Skin of body (tissue), 2 donors: Measurements from ENCODE around the gene ENTPD6. TPM values are rescaled to one million over a fixed set of nuclear protein-coding genes. Genes with fewer than 3 reads are reported as not detected.

ENCODE experiments used
- DNase-seq: peaks from one replicate; lab custom pipeline; 2025; lab: John Stamatoyannopoulos, UW
- total RNA-seq: library from RNA; depleted of rRNA; stranded (reverse); fragments of >200 nt; gene quantifications from one replicate; pipeline ENCODE4 v1.2.3, GENCODE V29; 2014

The ENTPD6 gene
- total RNA-seq, 1 donor from 2014 or later: 20.3 TPM

- DNase-seq: no peak
Measured at GRCh38 chr20:25207960-25208534, 12.5 kb downstream of the ENTPD6 start.

DNA sequence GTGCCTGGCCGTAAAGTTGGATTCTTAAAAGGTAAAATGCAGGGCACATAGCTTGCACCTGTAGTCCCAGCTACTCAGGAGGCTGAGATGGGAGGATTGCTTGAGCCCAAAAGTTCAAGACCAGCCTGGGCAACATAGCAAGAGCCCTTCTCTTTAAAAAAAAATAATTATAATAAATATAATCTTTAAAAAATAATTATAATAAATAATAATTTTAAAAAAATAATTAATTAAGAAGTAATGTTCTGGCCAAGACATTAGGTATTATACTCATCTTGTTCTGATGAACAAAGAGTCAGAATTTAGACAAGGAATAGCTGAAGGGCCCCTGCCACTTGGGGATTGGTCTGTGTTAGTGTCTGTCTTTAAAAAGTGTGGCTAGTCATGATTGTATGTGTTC, 13.9 kb downstream of the ENTPD6 start:
- DNase-seq: no peak

DNA sequence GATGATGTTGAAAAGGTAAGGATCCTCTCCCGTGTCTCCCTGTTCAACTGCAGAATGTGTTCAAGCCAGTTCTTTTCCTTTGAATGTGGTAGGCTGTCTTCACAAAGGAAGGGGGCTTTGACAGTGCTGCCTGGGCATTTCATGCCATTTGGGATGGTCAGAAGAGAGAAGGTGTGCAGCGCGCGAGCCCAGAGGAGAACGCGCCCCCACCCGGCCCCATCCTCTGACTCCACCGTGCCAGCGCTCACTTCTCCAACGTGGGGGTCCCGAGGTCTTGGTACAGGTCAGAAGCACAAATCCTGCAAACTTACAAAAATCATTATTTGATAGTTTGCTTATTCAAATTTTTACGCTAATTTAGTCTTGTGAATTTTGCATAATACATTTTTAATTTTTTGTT, 14.4 kb downstream of the ENTPD6 start:
- DNase-seq: no peak

- DNase-seq: no peak
Measured at GRCh38 chr20:25211273-25211672, 15.8 kb downstream of the ENTPD6 start.

DNA sequence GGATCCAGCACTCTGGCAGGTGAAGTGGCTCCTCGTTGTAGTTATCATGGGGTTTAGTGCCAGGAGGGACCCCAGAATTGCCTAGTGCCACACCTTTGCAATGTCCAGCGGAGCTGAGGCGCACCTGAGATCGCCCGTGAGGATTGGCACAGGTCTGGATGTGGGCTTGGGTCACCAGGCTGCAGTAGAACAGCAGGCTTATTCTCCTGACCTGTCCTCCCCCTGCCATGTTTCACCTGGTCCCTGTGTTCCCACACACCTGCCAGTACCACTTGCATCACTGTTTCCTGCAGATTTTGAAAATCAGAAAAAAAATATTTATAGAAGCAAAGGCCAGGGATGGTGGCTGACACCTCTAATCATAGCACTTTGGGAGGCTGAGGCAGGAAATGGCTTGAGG, 16.7 kb downstream of the ENTPD6 start:
- DNase-seq: no peak

DNA sequence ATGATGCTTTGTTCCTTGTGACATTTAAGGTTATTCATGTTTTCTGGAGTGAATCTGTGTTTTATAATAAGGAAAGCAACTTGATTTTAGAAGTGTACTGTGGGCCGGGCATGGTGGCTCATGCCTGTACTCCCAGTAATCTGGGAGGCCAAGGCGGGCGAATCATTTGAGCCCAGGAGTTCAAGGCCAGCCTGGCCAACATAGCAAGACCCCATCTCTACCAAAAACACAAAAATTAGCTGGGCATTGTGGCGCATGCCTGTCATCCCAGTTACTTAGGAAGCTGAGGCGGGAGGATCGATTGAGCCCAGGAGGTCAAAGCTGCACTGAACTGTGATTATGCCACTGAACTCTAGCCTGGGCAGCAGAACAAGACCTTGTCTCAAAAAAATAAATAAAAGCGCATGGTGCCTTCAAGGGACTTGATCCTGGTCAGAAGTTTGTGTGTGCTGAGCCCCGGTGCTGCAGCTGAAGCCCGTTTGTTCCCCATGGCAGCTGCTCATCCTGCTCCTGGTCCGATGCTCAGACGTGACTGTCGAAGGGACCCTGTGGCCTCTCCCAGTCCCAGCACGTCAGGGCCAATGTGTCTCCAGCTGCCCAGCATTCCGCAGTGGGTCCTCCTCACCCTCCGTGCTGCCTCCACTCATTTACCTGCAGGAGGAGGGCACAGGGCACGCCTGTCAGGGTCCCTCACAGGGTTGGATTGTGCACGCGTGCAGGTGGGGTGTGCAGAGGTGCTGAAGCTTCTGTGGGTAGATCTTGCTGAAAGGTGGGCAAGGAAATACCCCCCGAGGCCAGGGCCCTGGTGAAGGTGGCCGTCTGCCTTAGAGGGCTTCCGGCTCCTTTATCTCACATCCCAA, 18.3 kb downstream of the ENTPD6 start:
- DNase-seq: no peak

GRCh38 chr20:25214426-25214790, 18.9 kb downstream of the ENTPD6 start:
- no peak for DNase-seq

GRCh38 chr20:25214819-25215218, 19.3 kb downstream of the ENTPD6 start:
- DNase-seq: no peak

DNA sequence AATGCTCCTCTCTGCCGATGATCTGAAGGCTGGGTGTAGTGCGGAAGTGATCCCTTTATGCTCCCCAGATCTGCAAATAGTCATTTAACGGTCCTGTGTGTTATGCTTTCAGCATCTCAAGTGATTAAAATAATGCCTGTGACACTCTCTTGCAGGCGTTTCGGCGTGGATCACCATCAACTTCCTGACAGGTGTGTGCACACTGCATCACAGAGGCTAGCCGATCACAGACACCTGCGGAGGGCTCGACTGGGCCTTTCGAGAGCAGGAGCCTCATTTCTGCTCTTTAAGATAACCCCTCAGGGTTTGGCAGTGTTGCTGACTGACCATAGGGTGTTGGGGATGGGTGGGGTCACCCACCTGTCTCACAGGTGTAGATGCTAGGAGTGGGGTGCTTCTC, 20.0 kb downstream of the ENTPD6 start:
- no peak for DNase-seq

DNA sequence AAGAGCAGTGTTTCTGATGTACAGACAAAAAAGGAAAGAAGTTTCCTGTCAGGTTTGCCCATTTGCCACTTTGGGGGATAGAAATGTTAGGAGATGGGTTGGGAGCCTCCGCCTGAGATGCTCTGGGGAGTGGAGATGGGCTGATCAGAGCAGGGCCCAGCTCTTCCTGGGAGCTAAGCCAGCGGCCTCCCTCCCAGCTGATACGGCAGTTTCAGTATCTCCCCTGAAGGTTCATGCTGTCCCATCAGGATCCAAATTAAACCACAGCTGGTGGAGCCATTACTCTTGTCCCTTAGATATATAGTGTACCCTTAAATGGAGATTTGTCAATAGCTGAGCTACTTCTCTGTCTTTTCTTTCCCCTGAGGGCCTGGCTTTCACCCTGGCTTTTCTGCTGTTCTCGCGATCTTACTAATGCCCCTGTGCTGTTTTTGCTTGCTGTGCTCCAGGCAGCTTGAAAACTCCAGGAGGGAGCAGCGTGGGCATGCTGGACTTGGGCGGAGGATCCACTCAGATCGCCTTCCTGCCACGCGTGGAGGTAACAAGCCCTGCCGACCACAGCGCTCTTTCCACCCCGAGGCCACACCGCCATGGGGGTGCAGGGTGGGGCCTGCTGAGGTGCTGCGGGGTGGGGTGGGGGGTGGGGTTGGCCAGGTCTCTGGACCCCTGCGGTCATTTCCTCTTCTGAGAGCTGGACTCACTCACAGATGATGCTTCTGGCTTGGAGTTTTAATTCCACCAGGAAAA, 20.9 kb downstream of the ENTPD6 start:
- no peak for DNase-seq

- no peak for DNase-seq
Measured at GRCh38 chr20:25217161-25218108, 21.9 kb downstream of the ENTPD6 start.

GRCh38 chr20:25218109-25218486, 22.6 kb downstream of the ENTPD6 start:
- DNase-seq: no peak

- DNase-seq: no peak
Measured at GRCh38 chr20:25218492-25218891, 23.0 kb downstream of the ENTPD6 start.

DNA sequence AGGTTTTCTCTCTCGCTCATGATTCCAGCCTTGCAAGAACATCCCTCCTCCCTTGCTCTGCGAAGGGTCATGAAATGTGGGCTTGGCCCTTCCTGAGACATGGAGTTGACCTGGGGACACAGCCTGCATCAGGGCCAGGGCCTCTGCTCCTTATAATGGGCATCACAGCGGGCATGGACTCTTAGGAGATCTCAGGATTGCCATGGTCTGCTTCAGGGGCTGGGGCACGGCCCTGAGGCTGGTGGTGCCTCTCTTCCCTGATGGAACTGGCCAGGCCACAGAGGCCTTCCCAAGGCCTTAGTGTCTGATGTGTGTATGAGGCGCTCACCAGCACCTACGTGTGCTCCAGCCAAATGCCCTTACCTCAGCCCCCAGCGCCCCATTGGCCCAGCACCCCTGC, 23.9 kb downstream of the ENTPD6 start:
- no peak for DNase-seq

DNA sequence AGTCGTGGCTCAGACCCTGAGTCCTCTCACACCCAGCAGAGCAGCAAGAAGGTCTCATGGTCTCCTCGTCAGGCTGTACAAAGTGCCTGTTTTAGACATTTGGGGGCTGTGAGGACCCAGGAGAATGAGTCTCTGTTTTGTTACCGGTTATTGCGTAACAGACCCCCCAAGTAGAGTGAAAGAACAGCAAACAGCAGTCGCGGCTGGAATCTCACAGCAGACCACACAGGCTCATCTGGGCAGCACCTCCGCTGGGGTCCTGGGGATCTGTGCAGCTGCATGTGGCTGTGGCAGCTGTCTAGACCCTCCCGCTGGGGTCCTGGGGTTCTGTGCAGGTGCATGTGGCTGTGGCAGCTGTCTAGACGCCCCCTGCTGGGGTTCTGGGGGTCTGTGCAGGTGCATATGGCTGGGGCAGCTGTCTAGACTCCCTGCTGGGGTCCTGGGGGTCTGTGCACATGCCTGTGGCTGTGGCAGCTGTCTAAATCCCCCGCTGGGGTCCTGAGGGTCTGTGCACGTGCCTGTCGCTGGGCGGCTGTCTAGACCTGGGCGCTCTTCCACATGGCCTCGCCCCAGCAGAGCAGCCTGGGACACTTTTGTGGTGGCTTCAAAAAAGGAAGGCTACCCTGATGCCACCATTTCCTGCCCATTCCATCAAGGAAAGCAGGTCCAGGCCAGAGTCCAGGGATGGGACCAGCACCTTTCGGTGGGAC, 24.7 kb downstream of the ENTPD6 start:
- no peak for DNase-seq

DNA sequence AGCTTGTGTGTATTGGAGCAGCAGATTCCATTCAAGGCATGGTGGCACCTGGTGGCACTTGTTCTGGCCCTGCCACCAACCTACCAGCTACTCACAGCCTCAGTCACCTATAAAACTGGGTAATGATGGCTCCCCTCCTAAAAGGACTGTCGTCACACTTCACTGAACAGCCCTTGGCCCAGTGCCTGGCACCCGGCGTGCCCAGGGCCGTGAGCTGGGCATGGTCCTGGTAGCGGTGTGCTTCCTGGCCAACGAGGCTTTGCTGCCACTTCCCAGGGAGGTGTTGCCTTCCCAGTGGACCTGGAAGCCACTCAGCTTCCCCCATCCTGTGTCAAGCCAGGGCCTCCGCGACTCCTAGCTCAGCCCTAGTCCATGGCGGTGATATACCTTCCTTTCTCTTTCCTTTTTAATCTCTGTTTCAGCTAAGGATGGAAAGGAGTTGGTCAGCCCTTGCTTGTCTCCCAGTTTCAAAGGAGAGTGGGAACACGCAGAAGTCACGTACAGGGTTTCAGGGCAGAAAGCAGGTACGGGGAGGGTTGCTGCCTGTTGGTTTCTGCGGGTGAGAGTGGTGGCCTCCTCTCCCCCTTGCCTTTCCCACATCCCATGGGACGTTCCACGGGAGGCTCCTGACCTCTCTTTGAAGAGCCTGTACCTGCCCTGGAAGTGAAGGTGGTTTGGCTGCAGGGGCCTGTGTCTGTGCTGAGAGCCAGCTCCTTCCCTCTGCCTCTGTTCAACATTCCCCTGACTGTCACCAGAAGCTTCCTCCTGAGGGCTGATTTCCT, 25.5 kb downstream of the ENTPD6 start:
- DNase-seq: no peak

GRCh38 chr20:25221592-25222460, 26.3 kb downstream of the ENTPD6 start:
- no peak for DNase-seq

DNA sequence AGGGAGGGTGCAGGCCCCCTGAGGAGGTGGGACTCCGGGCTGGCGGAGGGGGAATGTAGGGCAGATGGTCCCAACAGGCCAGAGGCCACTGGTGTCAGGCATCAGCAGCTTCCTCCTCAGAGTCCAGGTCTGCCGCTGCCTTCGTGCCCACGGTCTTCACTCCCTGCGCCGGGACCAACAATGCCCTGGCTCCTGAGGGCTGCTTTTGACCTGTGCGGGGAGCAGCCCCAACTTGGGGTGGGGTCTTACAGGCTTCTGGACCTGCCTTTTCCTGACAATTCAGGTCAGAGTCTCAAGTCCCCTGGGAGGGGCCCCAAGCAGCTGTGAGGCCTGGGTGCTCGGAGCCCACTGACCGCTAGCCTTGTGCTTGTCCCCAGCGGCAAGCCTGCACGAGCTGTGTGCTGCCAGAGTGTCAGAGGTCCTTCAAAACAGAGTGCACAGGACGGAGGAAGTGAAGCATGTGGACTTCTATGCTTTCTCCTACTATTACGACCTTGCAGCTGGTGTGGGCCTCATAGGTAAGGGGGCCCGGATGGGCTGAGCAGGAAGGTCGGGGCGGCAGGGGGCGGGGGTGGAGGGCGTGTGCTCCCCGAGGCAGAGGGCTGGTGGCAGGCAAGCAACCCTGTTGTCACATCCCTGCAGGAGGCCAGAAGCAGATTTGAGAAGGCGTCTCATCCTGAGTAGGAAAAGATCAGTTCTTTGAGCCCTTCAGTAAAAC, 27.1 kb downstream of the ENTPD6 start:
- DNase-seq: no peak
